GM18507 (cell line): Measurements from ENCODE around the gene UBE2L3.

ENCODE experiments used
- DNase-seq: peaks from one replicate; pipeline ENCODE4 v3.0.0; 2011; ENCODE audit warnings: low read depth; ENCODE audit not compliant: insufficient read length; ENCODE audit errors: extremely low spot score
- FAIRE-seq: peaks from 2 replicates; lab custom pipeline; 2011; peaks lifted over from hg19 to GRCh38; lab: Jason Lieb, UNC

Gene UBE2L3

DNA sequence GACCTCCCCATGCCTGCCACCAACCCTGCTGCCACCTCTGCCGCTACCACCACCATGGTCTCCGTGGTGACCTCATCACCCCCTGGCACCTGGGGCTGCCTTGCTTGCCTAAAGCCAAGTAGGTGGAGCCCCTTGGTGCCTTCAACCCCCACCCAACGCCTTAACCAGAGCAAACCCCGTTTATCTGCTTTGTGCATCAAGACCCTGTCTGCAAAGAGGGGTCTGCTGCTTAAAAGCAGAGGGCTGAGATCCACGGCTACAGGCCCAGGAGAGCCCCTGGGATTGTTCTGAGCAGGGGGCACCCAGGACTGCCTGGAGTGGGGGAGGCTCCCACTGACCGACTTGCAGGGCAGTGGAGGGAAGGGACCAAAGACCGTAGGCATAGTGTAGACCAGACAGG, 93.4 kb downstream of the UBE2L3 start:
- FAIRE-seq (no peak), DNase-seq (no peak)

GRCh38 chr22:21661991-21662390, 94.5 kb downstream of the UBE2L3 start:
- no peak for DNase-seq
- no peak for FAIRE-seq

- DNase-seq (no peak), FAIRE-seq (no peak)
Measured at GRCh38 chr22:21663738-21664137, 96.2 kb downstream of the UBE2L3 start.

DNA sequence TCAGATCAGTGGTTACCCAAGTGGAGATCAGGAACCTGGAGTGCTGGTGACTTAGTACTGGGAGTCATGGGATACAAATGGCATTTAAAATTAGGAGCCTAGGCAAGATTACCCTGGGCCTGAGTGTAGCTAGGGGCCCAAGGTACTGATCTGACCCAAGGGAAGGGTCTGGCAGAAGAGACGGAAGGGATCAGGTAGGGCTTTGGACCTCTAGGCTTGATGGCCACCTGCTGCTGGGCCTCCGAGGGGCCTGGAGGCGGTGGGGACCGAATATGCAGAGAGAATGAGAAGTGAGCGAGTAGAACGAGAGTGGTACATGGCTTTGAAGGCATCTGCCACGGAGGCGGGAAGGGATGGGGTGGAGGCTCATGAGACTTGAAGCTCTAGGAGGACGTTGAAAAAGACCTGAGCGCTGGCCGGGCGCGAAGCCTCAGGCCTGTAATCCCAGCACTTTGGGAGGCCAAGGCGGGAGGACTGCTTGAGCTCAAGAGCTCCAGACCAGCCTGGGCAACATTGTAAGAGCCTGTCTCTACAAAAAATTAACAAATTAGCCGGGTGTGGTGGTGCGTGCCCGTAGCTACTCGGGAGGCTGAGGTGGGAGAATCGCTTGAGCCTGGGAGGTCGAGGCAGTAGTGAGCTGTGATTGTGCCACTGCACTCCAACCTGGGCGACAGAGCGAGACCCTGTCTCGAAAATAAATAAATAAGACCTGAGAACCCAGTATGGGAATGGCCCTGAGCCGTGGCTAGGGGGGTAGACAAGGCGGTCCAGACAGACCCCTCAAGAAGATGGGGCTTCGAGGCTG, 97.7 kb downstream of the UBE2L3 start:
- DNase-seq (no peak), FAIRE-seq (no peak)

GRCh38 chr22:21666786-21667185, 99.3 kb downstream of the UBE2L3 start:
- FAIRE-seq (no peak), DNase-seq (no peak)

GRCh38 chr22:21669026-21669425, 101.5 kb downstream of the UBE2L3 start:
- no peak for FAIRE-seq
- no peak for DNase-seq

- FAIRE-seq (no peak), DNase-seq (no peak)
Measured at GRCh38 chr22:21672107-21672629, 104.7 kb downstream of the UBE2L3 start.
